GM10266 (cell line): ENCODE data around the gene DHRS3.

ENCODE experiments used
- DNase-seq: peaks from one replicate; pipeline ENCODE4 v3.0.0; 2012; ENCODE audit errors: extremely low spot score
- TF ChIP-seq, protein P1 (sequence below): IDR thresholded peaks from 2 replicates; pipeline ENCODE4 v1.5.1; 2012; ENCODE audit warnings: mild to moderate bottlenecking, low read depth; ENCODE audit not compliant: control insufficient read depth, insufficient read depth; ENCODE audit errors: missing control alignments

Gene DHRS3

GRCh38 chr1:12582649-12583048 is 35.4 kb downstream of the DHRS3 start:
- TF ChIP-seq, protein P1, sequence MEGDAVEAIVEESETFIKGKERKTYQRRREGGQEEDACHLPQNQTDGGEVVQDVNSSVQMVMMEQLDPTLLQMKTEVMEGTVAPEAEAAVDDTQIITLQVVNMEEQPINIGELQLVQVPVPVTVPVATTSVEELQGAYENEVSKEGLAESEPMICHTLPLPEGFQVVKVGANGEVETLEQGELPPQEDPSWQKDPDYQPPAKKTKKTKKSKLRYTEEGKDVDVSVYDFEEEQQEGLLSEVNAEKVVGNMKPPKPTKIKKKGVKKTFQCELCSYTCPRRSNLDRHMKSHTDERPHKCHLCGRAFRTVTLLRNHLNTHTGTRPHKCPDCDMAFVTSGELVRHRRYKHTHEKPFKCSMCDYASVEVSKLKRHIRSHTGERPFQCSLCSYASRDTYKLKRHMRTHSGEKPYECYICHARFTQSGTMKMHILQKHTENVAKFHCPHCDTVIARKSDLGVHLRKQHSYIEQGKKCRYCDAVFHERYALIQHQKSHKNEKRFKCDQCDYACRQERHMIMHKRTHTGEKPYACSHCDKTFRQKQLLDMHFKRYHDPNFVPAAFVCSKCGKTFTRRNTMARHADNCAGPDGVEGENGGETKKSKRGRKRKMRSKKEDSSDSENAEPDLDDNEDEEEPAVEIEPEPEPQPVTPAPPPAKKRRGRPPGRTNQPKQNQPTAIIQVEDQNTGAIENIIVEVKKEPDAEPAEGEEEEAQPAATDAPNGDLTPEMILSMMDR: no peak

DNA sequence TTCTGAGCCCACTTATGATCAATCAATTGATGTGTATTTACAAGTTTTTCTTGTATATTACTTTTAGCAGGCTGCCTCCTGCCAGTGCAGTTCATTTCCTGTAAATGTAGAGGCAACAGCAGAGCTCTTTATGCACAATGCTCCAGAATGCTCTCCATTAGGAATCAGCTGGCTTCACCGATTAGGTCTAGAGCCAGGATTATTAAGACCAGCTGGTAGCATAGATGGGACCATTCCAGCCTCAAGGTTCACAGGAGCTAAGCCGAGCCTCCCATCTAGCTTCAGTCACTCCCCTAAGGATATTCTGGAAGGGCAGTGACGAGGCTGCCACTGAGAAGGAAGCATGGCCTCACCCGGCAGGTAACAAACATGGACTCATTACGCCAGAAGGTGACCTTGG is 36.8 kb downstream of the DHRS3 start:
- DNase-seq: no peak
- TF ChIP-seq, protein P1: no peak

More at GRCh38 chr1:12582649-12583048, 35.4 kb downstream of the DHRS3 start:
- no peak for DNase-seq

- DNase-seq: no peak
- TF ChIP-seq, protein P1: no peak
These were observed 37.7 kb downstream of the DHRS3 start for GRCh38 chr1:12580054-12580887.

GRCh38 chr1:12578860-12579422 is 39.1 kb downstream of the DHRS3 start:
- TF ChIP-seq, protein P1: no peak
- DNase-seq: no peak

- TF ChIP-seq, protein P1: no peak
- DNase-seq: no peak
These were observed 41.0 kb downstream of the DHRS3 start for GRCh38 chr1:12577020-12577419.

GRCh38 chr1:12574757-12575139 is 43.3 kb downstream of the DHRS3 start:
- TF ChIP-seq, protein P1: no peak
- DNase-seq: no peak
